CD14-positive monocyte (primary cell): ENCODE measurements around the gene UTP18. TPM values are rescaled to one million over a fixed set of nuclear protein-coding genes. Genes with fewer than 3 reads are reported as not detected.

Experiments used
- DNase-seq, 3 donors: peaks; one replicate each; pipeline ENCODE4 v3.0.0-alpha.2; 2011 to 2022
- H2AFZ ChIP-seq: 2 replicates; pipeline ENCODE4 v1.6.0; 2012; ENCODE audit warnings: mild to moderate bottlenecking, low read depth, low read length, inconsistent platforms; ENCODE audit not compliant: insufficient read depth, poor library complexity, severe bottlenecking
- H3K27ac ChIP-seq, 2 donors: 1 replicate in 1 of 2; 2 replicates in 1 of 2; pipeline ENCODE4 v1.5.1; 2012 to 2013; ENCODE audit warnings: low read length in 2 of 2, control low read depth in 1 of 2, inconsistent platforms in 1 of 2, low read depth in 1 of 2, mild to moderate bottlenecking in 1 of 2
- H3K27me3 ChIP-seq, 2 donors: one replicate each; pipeline versions ENCODE4 v1.6.0 to v1.6.1; 2011 to 2013; ENCODE audit warnings: low read length in 2 of 2; ENCODE audit not compliant: control insufficient read depth in 2 of 2, insufficient read depth in 2 of 2
- H3K36me3 ChIP-seq, 2 donors: replicated peaks in 1 of 2; 1 replicate in 1 of 2; 2 replicates in 1 of 2; pipeline versions ENCODE4 v1.5.1 to v1.6.1; 2012 to 2013; ENCODE audit warnings: low read length in 2 of 2, control low read depth in 1 of 2, inconsistent platforms in 1 of 2, mild to moderate bottlenecking in 1 of 2; ENCODE audit not compliant: insufficient read depth in 2 of 2, control insufficient read depth in 1 of 2
- H3K4me1 ChIP-seq, 2 donors: 1 replicate in 1 of 2; 2 replicates in 1 of 2; pipeline versions ENCODE4 v1.5.1 to v1.6.1; 2012 to 2013; ENCODE audit warnings: low read length in 2 of 2, control low read depth in 1 of 2, inconsistent platforms in 1 of 2, mild to moderate bottlenecking in 1 of 2, moderate library complexity in 1 of 2; ENCODE audit not compliant: insufficient read depth in 2 of 2, control insufficient read depth in 1 of 2
- H3K4me2 ChIP-seq: replicated peaks from 2 replicates; pipeline ENCODE3; 2012; ENCODE audit warnings: low read length, moderate library complexity, mild to moderate bottlenecking; ENCODE audit not compliant: poor library complexity, severe bottlenecking; ENCODE audit errors: extremely low read depth
- H3K4me3 ChIP-seq, 3 experiments: fragments of 200-600 bp in 1 of 3; sonication (generic) in 1 of 3; replicated peaks in 1 of 3; 1 replicate in 2 of 3; 2 replicates in 1 of 3; pipeline ENCODE4 v1.5.1; 2011 to 2013; ENCODE audit warnings: low read length in 3 of 3, mild to moderate bottlenecking in 3 of 3, control low read depth in 2 of 3, low read depth in 2 of 3, inconsistent platforms in 1 of 3, moderate library complexity in 1 of 3
- H3K79me2 ChIP-seq: 2 replicates; pipeline ENCODE4 v1.6.0; 2012; ENCODE audit warnings: mild to moderate bottlenecking, control low read depth, inconsistent platforms, low read length, moderate library complexity; ENCODE audit not compliant: insufficient read depth
- H3K9ac ChIP-seq: 2 replicates; pipeline ENCODE4 v1.6.0; 2017; ENCODE audit warnings: low read length, mild to moderate bottlenecking; ENCODE audit not compliant: insufficient read depth, poor library complexity, severe bottlenecking
- H3K9me3 ChIP-seq, 2 donors: replicated peaks in 1 of 2; 1 replicate in 1 of 2; 2 replicates in 1 of 2; pipeline versions ENCODE4 v1.5.1 to v1.6.1; 2012 to 2013; ENCODE audit warnings: low read length in 2 of 2, control low read depth in 1 of 2; ENCODE audit not compliant: control insufficient read depth in 1 of 2, insufficient read depth in 1 of 2
- H4K20me1 ChIP-seq: 2 replicates; pipeline ENCODE4 v1.6.0; 2012; ENCODE audit warnings: mild to moderate bottlenecking, low read length, control low read depth, moderate library complexity; ENCODE audit not compliant: insufficient read depth
- H3K27ac Mint-ChIP-seq, 7 donors: one replicate each; pipeline ENCODE4 v1.8.0; 2020; ENCODE audit warnings: mild to moderate bottlenecking in 7 of 7, mixed read lengths in 7 of 7, moderate library complexity in 6 of 7, inconsistent platforms in 2 of 7
- H3K27me3 Mint-ChIP-seq, 3 donors: one replicate each; pipeline ENCODE4 v1.8.0; 2021 to 2022; ENCODE audit warnings: low read depth in 3 of 3, mild to moderate bottlenecking in 3 of 3, mixed read lengths in 3 of 3, moderate library complexity in 3 of 3, inconsistent platforms in 1 of 3
- H3K36me3 Mint-ChIP-seq, 2 donors: one replicate each; pipeline ENCODE4 v1.8.0; 2020; ENCODE audit warnings: mixed read lengths in 2 of 2, inconsistent platforms in 1 of 2, mild to moderate bottlenecking in 1 of 2
- H3K4me1 Mint-ChIP-seq: one replicate; pipeline ENCODE4 v1.8.0; 2020; ENCODE audit warnings: mild to moderate bottlenecking, mixed read lengths
- H3K4me3 Mint-ChIP-seq, 2 donors: one replicate each; pipeline ENCODE4 v1.8.0; 2020; ENCODE audit warnings: mild to moderate bottlenecking in 2 of 2, mixed read lengths in 2 of 2, moderate library complexity in 1 of 2
- H3K9me3 Mint-ChIP-seq, 7 donors: one replicate each; pipeline ENCODE4 v1.8.0; 2020 to 2022; ENCODE audit warnings: mixed read lengths in 7 of 7, mild to moderate bottlenecking in 6 of 7, moderate library complexity in 6 of 7, inconsistent platforms in 2 of 7
- CTCF ChIP-seq: fragments of 200-600 bp; IDR thresholded peaks from one replicate; pipeline ENCODE4 v1.8.0; 2022; ENCODE audit warnings: antibody characterized with exemption, mild to moderate bottlenecking
- WGBS: methylation state at CpG from one replicate; pipeline ENCODE4 v1.1.5; 2013; ENCODE audit warnings: missing lambda C conversion rate; ENCODE audit not compliant: insufficient coverage; 5-methylcytosine and 5-hydroxymethylcytosine counted together
- intact Hi-C, 2 donors: fragments of 100-400 bp; cut with micrococcal nuclease; formaldehyde crosslinking; loops; one replicate each; pipeline versions ENCODE4 v1.15.0 to v1.15.1; 2023
- polyA plus RNA-seq, 3 donors: library from polyadenylated mRNA; depleted of rRNA in 1 of 3; unstranded in 2 of 3; stranded (reverse) in 1 of 3; fragments of 300-500 nt in 2 of 3; fragments of >200 nt in 1 of 3; fragmentation: Illumina TruSeq in 2 of 3; gene quantifications; 1 replicate in 2 of 3; 2 replicates in 1 of 3; pipeline ENCODE4 v1.2.3, GENCODE V29; 2012 to 2021

The UTP18 gene
- polyA plus RNA-seq, 3 donors = 13.0 to 31.9 (median 31.6) TPM

DNA sequence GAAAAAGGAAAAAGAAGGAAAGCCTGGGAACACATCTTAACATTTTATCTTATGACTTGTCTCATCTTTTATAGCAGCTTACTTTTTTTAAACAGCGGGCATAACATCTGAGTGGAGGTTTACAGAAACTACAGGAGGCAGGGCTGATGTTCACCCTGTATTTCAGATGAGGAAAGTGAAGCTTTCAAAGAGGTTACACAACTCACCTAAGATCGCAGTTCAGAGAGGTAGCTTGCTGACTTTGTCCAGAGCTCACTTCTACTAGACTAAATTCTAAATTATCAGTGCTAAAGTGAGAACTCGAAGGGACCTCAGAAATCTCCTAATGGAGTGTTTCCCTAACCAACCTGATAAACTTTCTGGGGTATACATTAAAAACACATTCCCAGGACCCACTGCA is 4.2 kb upstream of the UTP18 start:
- peaks cover 25% of the 10 kb centered on the region for H3K4me1 Mint-ChIP-seq
- H3K36me3 ChIP-seq = peaks cover 35 to 56% of the 10 kb centered on the region in 2 donors
- no peak overlapping the region for H3K27ac ChIP-seq
- H3K36me3 Mint-ChIP-seq = peaks cover 34 to 39% of the 10 kb centered on the region in 2 donors
- no CpG with 5 or more reads among the region's 3 CpGs for WGBS
- peak overlapping the region in 1 of 7 donors; percentile 21 for H3K27ac Mint-ChIP-seq
- no peak overlapping the region for H3K4me3 Mint-ChIP-seq
- peaks cover 14 to 28% of the 10 kb centered on the region in 2 donors for H3K4me1 ChIP-seq
- no peak overlapping the region for H2AFZ ChIP-seq
- intact Hi-C loops = no loop called here
- H3K9me3 ChIP-seq = no peaks in the 10 kb centered on the region
- peaks cover 0 to 2% (median 0%) of the 10 kb centered on the region in 7 donors for H3K9me3 Mint-ChIP-seq
- H4K20me1 ChIP-seq = peaks cover 78% of the 10 kb centered on the region
- H3K9ac ChIP-seq = no peak overlapping the region
- H3K4me2 ChIP-seq = no peak overlapping the region
- H3K4me3 ChIP-seq = no peak overlapping the region
- H3K79me2 ChIP-seq = peaks cover 91% of the 10 kb centered on the region
- H3K27me3 ChIP-seq = no peaks in the 10 kb centered on the region
- no peak for DNase-seq
- H3K27me3 Mint-ChIP-seq = peaks cover 0 to 2% (median 1%) of the 10 kb centered on the region in 3 donors
- TF ChIP-seq CTCF = no peak

DNA sequence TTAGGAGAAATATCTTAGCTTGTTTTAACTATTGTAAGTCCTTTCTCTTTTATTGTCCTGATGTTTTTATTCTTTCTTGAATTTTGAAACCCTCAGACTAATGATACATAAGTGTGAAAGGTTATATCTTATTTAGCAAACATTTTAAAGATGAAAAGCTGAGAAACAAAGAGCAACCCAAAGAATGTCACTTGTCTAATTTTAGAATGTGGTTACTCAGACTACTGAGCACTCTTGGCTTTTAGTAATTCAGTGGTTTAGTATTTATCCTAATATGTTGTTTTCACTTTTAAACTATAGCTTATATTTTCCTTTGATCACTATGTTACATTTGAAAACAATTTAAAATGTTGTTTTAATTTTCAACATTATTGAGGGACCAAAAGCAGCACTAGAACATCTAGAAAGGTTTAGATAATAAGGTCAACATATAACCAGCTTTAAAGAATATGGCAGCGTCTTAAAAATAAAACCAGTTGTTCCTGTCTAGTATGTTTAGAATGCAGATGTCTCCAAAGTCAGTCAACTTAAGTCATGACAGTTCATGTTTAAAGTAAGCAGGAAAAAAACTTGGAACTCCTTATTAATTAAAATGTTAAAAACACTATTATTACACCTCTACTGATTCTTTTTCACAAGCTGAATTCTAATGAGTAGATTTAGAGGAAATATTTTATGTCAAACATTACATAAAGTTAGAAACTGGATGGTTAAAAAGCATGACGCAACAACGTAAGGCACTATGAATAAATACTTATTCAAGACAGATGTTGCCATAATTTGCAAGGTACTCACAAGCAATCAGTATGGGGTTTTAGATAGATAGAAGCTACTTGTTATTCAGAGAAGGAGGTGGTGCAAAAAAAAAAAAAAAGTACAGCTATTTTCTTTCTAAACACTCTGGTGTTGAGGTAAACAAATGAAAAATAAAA is 2.9 kb upstream of the UTP18 start:
- Histone ChIP-seq H3K4me2 (peak overlapping the region; percentile 96), H3K36me3 (peaks cover 34 to 43% of the 10 kb centered on the region in 2 donors), H3K27ac (peak overlapping the region in 1 of 2 donors; percentile 12), H3K27me3 (no peaks in the 10 kb centered on the region), H3K4me3 (no peak overlapping the region), H3K4me1 (peaks cover 27 to 41% of the 10 kb centered on the region in 2 donors), H4K20me1 (peaks cover 76% of the 10 kb centered on the region), H3K9me3 (no peaks in the 10 kb centered on the region), H3K79me2 (peaks cover 90% of the 10 kb centered on the region), H3K9ac (no peak overlapping the region), H2AFZ (no peak overlapping the region)
- WGBS = no CpG with 5 or more reads among the region's 3 CpGs
- intact Hi-C loops = no loop called here
- H3K9me3 Mint-ChIP-seq = peaks cover 0 to 2% (median 0%) of the 10 kb centered on the region in 7 donors
- H3K27me3 Mint-ChIP-seq = peaks cover 0 to 2% (median 1%) of the 10 kb centered on the region in 3 donors
- H3K4me1 Mint-ChIP-seq = peaks cover 33% of the 10 kb centered on the region
- TF ChIP-seq CTCF = no peak
- no peak for DNase-seq
- H3K36me3 Mint-ChIP-seq = peaks cover 25 to 31% of the 10 kb centered on the region in 2 donors
- peak overlapping the region in 3 of 7 donors; percentile 43 to 56 (median 47) for H3K27ac Mint-ChIP-seq
- H3K4me3 Mint-ChIP-seq = no peak overlapping the region
